B cell (primary cell): ENCODE results near the gene HEPN1.

Experiments used
- CTCF ChIP-seq: fragments of 200-600 bp; IDR thresholded peaks from one replicate; pipeline ENCODE4 v1.8.0; 2022; ENCODE audit warnings: antibody characterized with exemption, mild to moderate bottlenecking
- EZH2 ChIP-seq: IDR thresholded peaks from 2 replicates; pipeline ENCODE4 v1.6.1; 2012; ENCODE audit warnings: borderline replicate concordance, low read depth, mild to moderate bottlenecking, moderate library complexity, low read length; ENCODE audit not compliant: insufficient read depth, poor library complexity, severe bottlenecking

DNA sequence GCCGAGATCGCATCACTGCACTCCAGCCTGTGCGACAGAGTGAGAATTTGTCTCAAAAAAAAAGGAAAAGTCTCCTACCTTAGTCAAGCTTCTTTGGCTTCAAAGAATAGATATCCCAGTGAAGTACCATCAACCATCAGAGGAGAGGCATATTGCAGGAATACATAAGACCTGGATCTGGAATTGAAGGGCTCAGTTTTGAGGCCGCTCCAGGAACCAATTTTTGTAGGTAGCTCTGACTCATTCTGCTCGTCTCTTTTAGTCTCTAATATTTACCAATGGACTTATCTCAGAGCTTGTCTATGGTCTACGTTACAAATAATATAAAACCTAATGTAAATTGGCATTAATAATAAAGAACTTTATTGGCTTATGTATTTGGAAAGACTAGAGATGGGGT is 26.8 kb downstream of the HEPN1 start:
- no peak for TF ChIP-seq EZH2
- no peak for TF ChIP-seq CTCF
